Gastrocnemius medialis (tissue), 4 donors: ENCODE measurements around the gene ZBTB20. TPM values are rescaled to one million over a fixed set of nuclear protein-coding genes. Genes with fewer than 3 reads are reported as not detected.

Source experiments
- ATAC-seq, 2 donors: fragments of 150-250 bp; one replicate each; pipeline ENCODE4 v1.9.1; 2016
- DNase-seq, 2 donors: peaks; one replicate each; pipeline ENCODE4 v3.0.0-alpha.2; 2019
- H3K27ac ChIP-seq, 4 donors: fragments of 200-600 bp; sonication (generic); 1 replicate in 1 of 4; 2 replicates in 3 of 4; pipeline ENCODE4 v1.5.1; 2016 to 2018; ENCODE audit warnings: mild to moderate bottlenecking in 2 of 4, moderate library complexity in 1 of 4
- H3K27me3 ChIP-seq, 3 donors: fragments of 200-600 bp; sonication (generic) in 2 of 3; 1 replicate in 1 of 3; 2 replicates in 2 of 3; pipeline versions ENCODE4 v1.5.1 to v1.6.0; 2016 to 2019; ENCODE audit warnings: mild to moderate bottlenecking in 1 of 3, moderate library complexity in 1 of 3
- H3K36me3 ChIP-seq, 2 donors: fragments of 200-600 bp; sonication (generic) in 1 of 2; one replicate each; pipeline ENCODE4 v1.5.1; 2017 to 2018
- H3K4me1 ChIP-seq, 2 donors: fragments of 200-600 bp; sonication (generic) in 1 of 2; one replicate each; pipeline ENCODE4 v1.5.1; 2016 to 2017; ENCODE audit warnings: mild to moderate bottlenecking in 2 of 2
- H3K4me3 ChIP-seq, 4 donors: fragments of 200-600 bp; sonication (generic) in 3 of 4; 1 replicate in 1 of 4; 2 replicates in 3 of 4; pipeline ENCODE4 v1.5.1; 2016 to 2019; ENCODE audit warnings: mild to moderate bottlenecking in 2 of 4
- H3K9me3 ChIP-seq, 3 donors: fragments of 200-600 bp; sonication (generic) in 2 of 3; 1 replicate in 1 of 3; 2 replicates in 2 of 3; pipeline ENCODE4 v1.5.1; 2016 to 2019
- POLR2A ChIP-seq, 2 donors: fragments of 450-650 bp; IDR thresholded peaks; one replicate each; pipeline ENCODE4 v1.6.1; 2017; ENCODE audit warnings: antibody characterized with exemption in 2 of 2, mild to moderate bottlenecking in 2 of 2, moderate library complexity in 2 of 2
- in situ Hi-C, 4 donors: fragments of 200-750 bp; cut with MboI; loops; one replicate each; pipeline versions ENCODE4 v1.15.0 to v1.8.0; 2017; ENCODE audit warnings: low sequenced_read_pairs in 4 of 4
- intact Hi-C: fragments of 100-400 bp; cut with DNase I; formaldehyde crosslinking; loops from one replicate; pipeline ENCODE4 v1.15.1; 2023; ENCODE audit warnings: low total_unique reads
- total RNA-seq, 4 donors: library from RNA; depleted of rRNA; stranded (reverse); fragments of >200 nt; gene quantifications; one replicate each; pipeline versions ENCODE4 v1.1.0 to v1.2.3, GENCODE V29; 2016
- TF ChIP-seq, protein P1 (sequence below), 5 experiments: fragments of 450-650 bp in 3 of 5; fragments of 200-600 bp in 2 of 5; sonication (generic) in 2 of 5; IDR thresholded peaks in 4 of 5; conservative IDR thresholded peaks in 1 of 5; 1 replicate in 4 of 5; 2 replicates in 1 of 5; pipeline ENCODE4 v1.5.1; 2016 to 2019; ENCODE audit warnings: antibody characterized with exemption in 5 of 5, mild to moderate bottlenecking in 3 of 5, moderate library complexity in 3 of 5

The ZBTB20 gene
- total RNA-seq, 4 donors from 2014 or later = 47.6 to 86.5 (median 69.0) TPM

DNA sequence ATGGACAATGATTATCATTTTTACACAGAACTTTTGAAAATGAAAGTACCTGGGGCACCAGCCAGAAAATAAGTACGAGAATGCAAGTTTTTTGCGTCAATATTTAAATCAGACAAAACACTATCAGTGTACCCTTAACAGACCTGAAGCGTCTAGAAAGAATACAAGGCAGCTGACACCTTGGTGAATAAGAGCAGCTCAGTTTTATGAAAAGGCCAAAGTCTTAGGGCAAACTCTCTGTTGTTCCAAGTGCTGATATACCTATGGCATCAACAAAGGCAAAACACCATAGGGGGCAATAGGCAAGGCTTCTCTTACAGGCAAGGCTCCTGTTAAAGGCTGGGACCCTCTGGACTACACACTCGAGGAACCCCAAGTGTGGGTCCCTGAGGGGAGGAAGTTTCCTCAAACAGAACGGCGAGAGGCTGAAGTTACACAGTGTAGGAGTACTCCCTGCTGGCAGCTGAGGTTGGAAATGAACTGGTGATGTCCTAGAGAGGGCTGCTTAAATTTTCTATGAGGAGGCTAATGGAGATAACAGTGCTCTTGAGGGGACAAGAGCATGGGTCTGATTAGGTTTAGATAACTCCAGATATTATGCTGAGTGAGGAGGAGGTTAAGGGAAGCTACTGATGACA, 562.2 kb downstream of the ZBTB20 start:
- TF ChIP-seq, protein P1, sequence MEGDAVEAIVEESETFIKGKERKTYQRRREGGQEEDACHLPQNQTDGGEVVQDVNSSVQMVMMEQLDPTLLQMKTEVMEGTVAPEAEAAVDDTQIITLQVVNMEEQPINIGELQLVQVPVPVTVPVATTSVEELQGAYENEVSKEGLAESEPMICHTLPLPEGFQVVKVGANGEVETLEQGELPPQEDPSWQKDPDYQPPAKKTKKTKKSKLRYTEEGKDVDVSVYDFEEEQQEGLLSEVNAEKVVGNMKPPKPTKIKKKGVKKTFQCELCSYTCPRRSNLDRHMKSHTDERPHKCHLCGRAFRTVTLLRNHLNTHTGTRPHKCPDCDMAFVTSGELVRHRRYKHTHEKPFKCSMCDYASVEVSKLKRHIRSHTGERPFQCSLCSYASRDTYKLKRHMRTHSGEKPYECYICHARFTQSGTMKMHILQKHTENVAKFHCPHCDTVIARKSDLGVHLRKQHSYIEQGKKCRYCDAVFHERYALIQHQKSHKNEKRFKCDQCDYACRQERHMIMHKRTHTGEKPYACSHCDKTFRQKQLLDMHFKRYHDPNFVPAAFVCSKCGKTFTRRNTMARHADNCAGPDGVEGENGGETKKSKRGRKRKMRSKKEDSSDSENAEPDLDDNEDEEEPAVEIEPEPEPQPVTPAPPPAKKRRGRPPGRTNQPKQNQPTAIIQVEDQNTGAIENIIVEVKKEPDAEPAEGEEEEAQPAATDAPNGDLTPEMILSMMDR (IDR thresholded peaks at IDR 0.05 in 4 of 5, conservative IDR thresholded peaks at IDR 0.05 in 1 of 5) = no peak
- TF ChIP-seq POLR2A (IDR thresholded peaks at IDR 0.05) = no peak
- Histone ChIP-seq H3K36me3 (no peaks in the 10 kb centered on the region), H3K27ac (peak overlapping the region; percentile 69 to 77 (median 72)), H3K27me3 (no peaks in the 10 kb centered on the region), H3K9me3 (no peaks in the 10 kb centered on the region), H3K4me1 (peaks cover 35 to 36% of the 10 kb centered on the region in 2 donors), H3K4me3 (peak overlapping the region; percentile 14 to 27 (median 22))
- peak; percentile 59 to 62 for ATAC-seq
- intact Hi-C loops = loop anchor here (10.0 kb wide), 1 partner anchor 200 kb away; no protein-coding TSS in a partner anchor
- no peak for DNase-seq
- in situ Hi-C loops = no loop called here

DNA sequence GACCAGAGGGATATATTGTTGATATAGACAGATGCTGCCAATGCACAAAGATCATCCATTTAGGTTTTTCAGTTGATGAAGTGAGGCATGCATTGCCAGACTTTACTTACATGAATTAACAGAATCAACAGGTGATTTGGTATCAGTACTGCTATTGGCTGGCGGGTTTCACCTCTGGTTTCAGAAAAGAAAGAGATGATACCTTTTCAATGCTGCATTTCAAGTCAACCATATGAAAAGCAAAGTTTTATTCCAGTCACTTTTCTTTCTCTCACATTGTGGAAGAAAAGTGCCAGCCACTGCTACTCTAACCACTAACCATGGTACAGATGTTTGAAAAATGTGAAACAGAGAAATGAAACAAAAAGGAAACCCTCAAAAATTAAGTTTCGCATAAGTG, 564.2 kb downstream of the ZBTB20 start:
- H3K9me3 ChIP-seq = no peaks in the 10 kb centered on the region
- ATAC-seq (no peak), DNase-seq (no peak)
- intact Hi-C loops = loop anchor here (10.0 kb wide), 1 partner anchor 198 kb away; no protein-coding TSS in a partner anchor
- peaks cover 40 to 42% of the 10 kb centered on the region in 2 donors for H3K4me1 ChIP-seq
- H3K36me3 ChIP-seq = no peaks in the 10 kb centered on the region
- H3K27me3 ChIP-seq = no peaks in the 10 kb centered on the region
- TF ChIP-seq, protein P1 (IDR thresholded peaks at IDR 0.05 in 4 of 5, conservative IDR thresholded peaks at IDR 0.05 in 1 of 5) = no peak
- TF ChIP-seq POLR2A (IDR thresholded peaks at IDR 0.05) = no peak
- no peak overlapping the region for H3K4me3 ChIP-seq
- in situ Hi-C loops = no loop called here
- H3K27ac ChIP-seq = peak overlapping the region in 1 of 4 donors; percentile 11

DNA sequence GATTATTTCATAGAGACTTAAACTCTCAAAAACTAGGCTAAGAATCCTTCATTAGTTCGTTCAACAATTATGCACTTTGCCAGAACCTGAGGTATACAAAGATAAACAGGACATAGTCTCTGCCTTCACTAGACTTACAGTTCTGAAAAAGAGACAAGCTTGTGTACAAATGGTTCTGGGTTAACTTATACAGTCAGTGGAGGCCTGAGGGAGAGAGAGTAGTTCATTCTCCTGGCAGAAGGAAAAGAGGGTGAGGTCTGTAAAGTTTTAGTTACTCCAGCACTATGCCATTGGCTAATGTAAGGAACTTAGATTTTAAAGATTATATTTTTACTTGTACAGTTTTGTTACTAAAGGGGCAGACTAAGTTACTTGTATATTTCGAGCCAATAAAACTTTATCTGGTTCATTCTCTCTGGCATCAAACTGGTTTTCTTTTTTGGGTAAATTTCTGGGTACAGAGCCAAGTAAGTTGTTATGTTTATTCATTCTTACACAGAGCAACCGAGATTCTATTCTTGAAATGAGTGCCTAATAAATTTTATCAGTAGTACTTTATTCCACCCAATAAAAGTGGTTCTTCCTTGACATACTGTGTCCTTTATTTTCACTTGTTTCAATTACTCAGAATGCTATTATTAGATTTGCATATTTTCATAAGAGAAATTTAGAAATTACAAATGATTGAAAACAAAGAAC, 574.6 kb downstream of the ZBTB20 start:
- no peaks in the 10 kb centered on the region for H3K27me3 ChIP-seq
- peak overlapping the region in 1 of 4 donors; percentile 1 for H3K27ac ChIP-seq
- ATAC-seq (no peak), DNase-seq (no peak)
- TF ChIP-seq, protein P1 (IDR thresholded peaks at IDR 0.05 in 4 of 5, conservative IDR thresholded peaks at IDR 0.05 in 1 of 5) = no peak
- no peak for TF ChIP-seq POLR2A (IDR thresholded peaks at IDR 0.05)
- in situ Hi-C loops (no loop called here), intact Hi-C loops (no loop called here)
- peaks cover 60 to 69% of the 10 kb centered on the region in 2 donors for H3K4me1 ChIP-seq
- H3K4me3 ChIP-seq = no peak overlapping the region
- H3K36me3 ChIP-seq = no peaks in the 10 kb centered on the region
- H3K9me3 ChIP-seq = no peaks in the 10 kb centered on the region

DNA sequence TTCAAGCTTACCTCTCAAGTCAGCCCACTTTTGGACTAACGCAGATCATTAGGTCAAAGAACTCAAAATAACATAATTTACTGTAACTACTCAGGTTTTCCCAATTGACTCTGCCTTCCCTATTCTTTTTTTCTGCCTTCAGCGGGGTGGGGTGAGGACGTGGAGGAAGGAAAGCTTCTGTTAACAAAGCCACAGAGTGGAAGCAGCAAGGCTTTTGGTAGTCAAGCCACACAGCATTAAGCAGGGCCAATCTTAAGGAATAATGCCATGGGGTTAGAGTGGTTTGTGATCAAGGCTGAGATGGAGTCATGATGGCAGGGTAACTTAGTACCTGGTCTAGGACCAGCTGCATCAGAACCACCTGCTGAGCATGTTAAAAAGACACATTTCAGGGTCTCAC, 575.7 kb downstream of the ZBTB20 start:
- ATAC-seq (no peak), DNase-seq (no peak)
- no peaks in the 10 kb centered on the region for H3K36me3 ChIP-seq
- H3K4me3 ChIP-seq = no peak overlapping the region
- no peak overlapping the region for H3K27ac ChIP-seq
- in situ Hi-C loops = no loop called here
- intact Hi-C loops = no loop called here
- no peaks in the 10 kb centered on the region for H3K27me3 ChIP-seq
- TF ChIP-seq, protein P1 (IDR thresholded peaks at IDR 0.05 in 4 of 5, conservative IDR thresholded peaks at IDR 0.05 in 1 of 5) = no peak
- no peak for TF ChIP-seq POLR2A (IDR thresholded peaks at IDR 0.05)
- no peaks in the 10 kb centered on the region for H3K9me3 ChIP-seq
- H3K4me1 ChIP-seq = peaks cover 70 to 73% of the 10 kb centered on the region in 2 donors
